ENCODE data around the gene DCUN1D1.

Gene DCUN1D1

DNA sequence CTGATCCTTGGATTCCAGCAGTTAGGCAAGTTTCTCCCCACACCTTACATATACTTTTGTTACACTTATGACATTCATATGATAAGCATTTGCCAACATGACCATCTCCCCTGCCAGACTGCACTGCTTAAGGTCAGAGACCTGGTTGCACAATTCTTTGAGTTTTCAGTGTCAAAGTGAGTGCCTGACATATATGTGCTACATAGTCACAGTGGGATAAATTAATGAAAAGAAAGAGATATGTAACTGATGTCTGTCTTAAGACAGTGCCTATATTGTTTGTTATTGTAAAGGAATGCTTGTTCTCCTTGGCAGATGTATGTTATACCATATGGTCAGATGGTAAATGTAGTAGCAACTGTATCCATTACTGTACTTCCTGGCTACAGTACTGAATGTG, 3.5 kb upstream of the DCUN1D1 start:
- DNase-seq (ENCODE audit: low spot score): no peak
- TF ChIP-seq, protein P1, sequence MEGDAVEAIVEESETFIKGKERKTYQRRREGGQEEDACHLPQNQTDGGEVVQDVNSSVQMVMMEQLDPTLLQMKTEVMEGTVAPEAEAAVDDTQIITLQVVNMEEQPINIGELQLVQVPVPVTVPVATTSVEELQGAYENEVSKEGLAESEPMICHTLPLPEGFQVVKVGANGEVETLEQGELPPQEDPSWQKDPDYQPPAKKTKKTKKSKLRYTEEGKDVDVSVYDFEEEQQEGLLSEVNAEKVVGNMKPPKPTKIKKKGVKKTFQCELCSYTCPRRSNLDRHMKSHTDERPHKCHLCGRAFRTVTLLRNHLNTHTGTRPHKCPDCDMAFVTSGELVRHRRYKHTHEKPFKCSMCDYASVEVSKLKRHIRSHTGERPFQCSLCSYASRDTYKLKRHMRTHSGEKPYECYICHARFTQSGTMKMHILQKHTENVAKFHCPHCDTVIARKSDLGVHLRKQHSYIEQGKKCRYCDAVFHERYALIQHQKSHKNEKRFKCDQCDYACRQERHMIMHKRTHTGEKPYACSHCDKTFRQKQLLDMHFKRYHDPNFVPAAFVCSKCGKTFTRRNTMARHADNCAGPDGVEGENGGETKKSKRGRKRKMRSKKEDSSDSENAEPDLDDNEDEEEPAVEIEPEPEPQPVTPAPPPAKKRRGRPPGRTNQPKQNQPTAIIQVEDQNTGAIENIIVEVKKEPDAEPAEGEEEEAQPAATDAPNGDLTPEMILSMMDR (IDR thresholded peaks at IDR 0.05; ENCODE audit: extremely low read depth, missing control alignments): no peak

DNA sequence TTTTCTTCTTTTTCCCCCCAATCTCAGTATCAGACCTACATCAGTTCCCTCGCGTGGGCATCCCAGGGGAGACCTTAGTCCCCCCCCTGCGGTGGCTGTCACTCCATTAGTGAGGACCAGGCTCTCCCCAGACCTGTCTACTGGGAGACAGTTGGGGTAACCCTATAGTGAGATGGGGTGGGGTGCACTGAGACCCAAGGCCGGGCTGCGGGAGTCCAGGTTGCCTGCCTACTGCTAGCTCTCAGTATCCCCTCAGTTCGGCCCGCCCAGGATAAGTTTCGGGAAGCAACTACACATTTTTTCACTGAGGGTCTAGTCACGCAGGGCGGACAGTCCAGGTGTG, 671 bp upstream of the DCUN1D1 start:
- peak; percentile 20 for DNase-seq (ENCODE audit: low spot score)
- TF ChIP-seq, protein P1 (IDR thresholded peaks at IDR 0.05; ENCODE audit: extremely low read depth, missing control alignments): no peak

GRCh38 chr3:182979674-182980191, 605 bp downstream of the DCUN1D1 start:
- DNase-seq (ENCODE audit: low spot score): peak; percentile 42
- TF ChIP-seq, protein P1 (IDR thresholded peaks at IDR 0.05; ENCODE audit: extremely low read depth, missing control alignments): no peak

DNA sequence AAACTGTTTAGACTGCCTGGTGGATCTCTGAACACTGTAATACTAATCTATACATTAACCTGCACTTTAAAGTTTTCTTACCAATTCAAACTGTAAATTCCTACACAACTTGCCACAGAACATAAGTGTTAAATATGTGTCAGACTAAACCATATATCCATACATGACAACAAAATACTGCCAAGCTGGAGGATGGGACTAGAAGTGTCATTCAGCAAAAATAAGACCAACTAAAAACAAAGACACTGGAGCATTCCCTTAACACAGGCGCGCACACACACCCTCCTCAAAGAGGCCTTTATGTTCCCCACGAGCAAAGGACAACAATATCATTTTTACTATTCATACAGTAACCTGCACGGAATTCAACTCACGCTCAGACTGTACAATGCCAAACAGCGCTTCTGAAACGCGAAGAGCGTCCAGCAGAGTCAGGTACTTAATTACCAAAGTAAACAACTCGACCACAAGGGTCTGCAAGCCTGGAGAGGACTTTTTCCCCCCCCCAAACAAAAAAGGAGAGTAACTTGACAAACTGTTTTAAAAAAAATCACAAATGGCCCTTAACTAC, 1.1 kb downstream of the DCUN1D1 start:
- TF ChIP-seq, protein P1 (IDR thresholded peaks at IDR 0.05; ENCODE audit: extremely low read depth, missing control alignments): no peak

GRCh38 chr3:182978387-182978786, 2.0 kb downstream of the DCUN1D1 start:
- DNase-seq (ENCODE audit: low spot score): no peak
- TF ChIP-seq, protein P1 (IDR thresholded peaks at IDR 0.05; ENCODE audit: extremely low read depth, missing control alignments): no peak

More for the DNA sequence above, 1.1 kb downstream of the DCUN1D1 start:
- no peak for DNase-seq (ENCODE audit: low spot score)

GRCh38 chr3:182973047-182973446, 7.3 kb downstream of the DCUN1D1 start:
- no peak for DNase-seq (ENCODE audit: low spot score)
- TF ChIP-seq, protein P1 (IDR thresholded peaks at IDR 0.05; ENCODE audit: extremely low read depth, missing control alignments): no peak

GRCh38 chr3:182972387-182972786, 8.0 kb downstream of the DCUN1D1 start:
- TF ChIP-seq, protein P1 (IDR thresholded peaks at IDR 0.05; ENCODE audit: extremely low read depth, missing control alignments): no peak
- DNase-seq (ENCODE audit: low spot score): no peak

Measured in GM20000 (cell line).